Suprapubic skin (tissue), 3 donors: ENCODE measurements around the gene SLC6A7.

Source experiments
- CTCF ChIP-seq, 2 donors: fragments of 200-600 bp in 1 of 2; fragments of 450-650 bp in 1 of 2; sonication (generic) in 1 of 2; IDR thresholded peaks; one replicate each; pipeline ENCODE4 v1.5.1; 2016 to 2019; ENCODE audit warnings: antibody characterized with exemption in 2 of 2, mild to moderate bottlenecking in 1 of 2, moderate library complexity in 1 of 2
- POLR2AphosphoS5 ChIP-seq, 3 donors: sonication (generic); formaldehyde crosslinking; IDR thresholded peaks; one replicate each; pipeline ENCODE4 v1.6.1; 2017; ENCODE audit warnings: antibody characterized with exemption in 3 of 3

GRCh38 chr5:150140830-150141229, 49.0 kb upstream of the SLC6A7 start:
- TF ChIP-seq CTCF (IDR thresholded peaks at IDR 0.05), result no peak
- no peak for TF ChIP-seq POLR2AphosphoS5 (IDR thresholded peaks at IDR 0.05)
